Right atrium auricular region (tissue), 2 donors: ENCODE data around the gene CYB5B. TPM values are rescaled to one million over a fixed set of nuclear protein-coding genes. Genes with fewer than 3 reads are reported as not detected.

Source experiments
- DNase-seq: peaks from one replicate; pipeline ENCODE4 v3.0.0-alpha.2; 2019; ENCODE audit warnings: low spot score
- H3K27ac ChIP-seq, 2 donors: fragments of 200-600 bp; sonication (generic); 1 replicate in 1 of 2; 2 replicates in 1 of 2; pipeline ENCODE4 v1.5.1; 2016 to 2019
- H3K27me3 ChIP-seq, 2 donors: fragments of 200-600 bp; sonication (generic); one replicate each; pipeline versions ENCODE4 v1.5.1 to v1.6.0; 2017 to 2019
- H3K36me3 ChIP-seq: fragments of 200-600 bp; sonication (generic); one replicate; pipeline ENCODE4 v1.5.1; 2016
- H3K4me1 ChIP-seq, 2 donors: fragments of 200-600 bp; sonication (generic); one replicate each; pipeline versions ENCODE4 v1.5.1 to v1.6.0; 2017 to 2019
- H3K4me3 ChIP-seq, 2 donors: fragments of 200-600 bp; sonication (generic); 1 replicate in 1 of 2; 2 replicates in 1 of 2; pipeline ENCODE4 v1.5.1; 2017 to 2019; ENCODE audit warnings: mild to moderate bottlenecking in 1 of 2, moderate library complexity in 1 of 2
- H3K9me3 ChIP-seq, 2 donors: fragments of 200-600 bp; sonication (generic); one replicate each; pipeline ENCODE4 v1.5.1; 2019
- CTCF ChIP-seq, 2 donors: fragments of 200-600 bp; sonication (generic); IDR thresholded peaks; one replicate each; pipeline ENCODE4 v1.5.1; 2019; ENCODE audit warnings: antibody characterized with exemption in 2 of 2
- total RNA-seq, 2 donors: library from RNA; depleted of rRNA; stranded (reverse); fragments of >200 nt; gene quantifications; one replicate each; pipeline ENCODE4 v1.1.0, GENCODE V29; 2016

Gene CYB5B
- total RNA-seq, 2 donors from 2014 or later, result 29.4 to 31.9 TPM

- Histone ChIP-seq H3K27ac (no peak overlapping the region), H3K4me3 (no peak overlapping the region), H3K4me1 (peaks cover 0 to 30% of the 10 kb centered on the region in 2 donors), H3K9me3 (no peaks in the 10 kb centered on the region), H3K36me3 (peaks cover 58% of the 10 kb centered on the region), H3K27me3 (no peaks in the 10 kb centered on the region)
- DNase-seq, result no peak
- TF ChIP-seq CTCF (IDR thresholded peaks at IDR 0.05), result no peak
Measured at GRCh38 chr16:69382421-69382820, 42.0 kb upstream of the CYB5B start.

GRCh38 chr16:69384974-69385373, 39.4 kb upstream of the CYB5B start:
- Histone ChIP-seq H3K27me3 (no peaks in the 10 kb centered on the region), H3K4me3 (peak overlapping the region; percentile 63 to 69), H3K36me3 (peaks cover 36% of the 10 kb centered on the region), H3K9me3 (no peaks in the 10 kb centered on the region), H3K4me1 (peaks cover 0 to 30% of the 10 kb centered on the region in 2 donors), H3K27ac (peak overlapping the region; percentile 78 to 88)
- no peak for DNase-seq
- no peak for TF ChIP-seq CTCF (IDR thresholded peaks at IDR 0.05)

- DNase-seq, result no peak
- Histone ChIP-seq H3K27me3 (no peaks in the 10 kb centered on the region), H3K4me3 (peak overlapping the region in 1 of 2 donors; percentile 69), H3K9me3 (no peaks in the 10 kb centered on the region), H3K4me1 (peaks cover 0 to 26% of the 10 kb centered on the region in 2 donors), H3K36me3 (peaks cover 21% of the 10 kb centered on the region), H3K27ac (peak overlapping the region; percentile 78 to 88)
- TF ChIP-seq CTCF (IDR thresholded peaks at IDR 0.05), result no peak
Measured at GRCh38 chr16:69386596-69386995, 37.8 kb upstream of the CYB5B start.

- TF ChIP-seq CTCF (IDR thresholded peaks at IDR 0.05), result no peak
- H3K4me1 ChIP-seq, result peaks cover 0 to 25% of the 10 kb centered on the region in 2 donors
- no peaks in the 10 kb centered on the region for H3K27me3 ChIP-seq
- no peak for DNase-seq
- H3K27ac ChIP-seq, result peak overlapping the region; percentile 71 to 72
- no peaks in the 10 kb centered on the region for H3K9me3 ChIP-seq
- H3K36me3 ChIP-seq, result no peaks in the 10 kb centered on the region
- H3K4me3 ChIP-seq, result no peak overlapping the region
Measured at GRCh38 chr16:69393898-69394849, 30.2 kb upstream of the CYB5B start.

GRCh38 chr16:69395859-69396186, 28.6 kb upstream of the CYB5B start:
- DNase-seq, result no peak
- Histone ChIP-seq H3K4me1 (peaks cover 0 to 25% of the 10 kb centered on the region in 2 donors), H3K4me3 (no peak overlapping the region), H3K9me3 (no peaks in the 10 kb centered on the region), H3K27me3 (no peaks in the 10 kb centered on the region), H3K27ac (peak overlapping the region; percentile 69 to 75), H3K36me3 (no peaks in the 10 kb centered on the region)
- TF ChIP-seq CTCF (IDR thresholded peaks at IDR 0.05), result no peak
